OCI-LY3 (cell line): ENCODE measurements around the gene ZC3H6.

ENCODE experiments used
- CTCF ChIP-seq: fragments of 200-600, 300-600 bp; sonication (generic); IDR thresholded peaks from 2 replicates; pipeline ENCODE4 v1.5.1; 2014; ENCODE audit warnings: antibody characterized with exemption, low read length, low read depth
- EZH2phosphoT487 ChIP-seq: fragments of 200-600 bp; shearing (Covaris generic); IDR thresholded peaks from 2 replicates; pipeline ENCODE4 v1.6.1; 2018; ENCODE audit warnings: antibody characterized with exemption, mixed run types, low read depth

DNA sequence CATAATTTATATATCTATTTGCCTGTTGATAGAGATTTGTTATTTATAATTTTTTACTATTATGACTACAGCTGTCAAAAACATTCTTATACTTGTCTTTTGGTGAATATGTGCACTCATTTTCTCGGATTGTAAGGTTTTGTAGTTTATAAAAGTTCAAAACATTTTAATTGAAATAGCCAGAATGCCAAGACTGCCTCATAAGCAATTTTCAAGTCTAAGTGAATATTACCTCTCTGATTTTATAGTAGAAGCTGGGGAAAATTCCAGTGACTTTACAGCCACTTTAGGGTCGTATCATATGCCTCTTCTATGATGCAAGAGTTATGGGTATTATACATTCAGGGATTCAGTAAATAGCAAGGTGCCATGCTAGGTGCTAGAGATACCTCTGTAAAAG is 21.0 kb downstream of the ZC3H6 start:
- TF ChIP-seq CTCF (no peak), EZH2phosphoT487 (no peak)
